GM03348 (cell line): ENCODE measurements around the gene ACOT7.
"Not testable (repeated sequence)": the region's sequence is repeated elsewhere in the genome, so short reads cannot be mapped to it uniquely, and the experiment has no call there.

ENCODE experiments used
- DNase-seq: peaks from one replicate; pipeline ENCODE4 v3.0.0; 2012; ENCODE audit warnings: low spot score

Gene ACOT7

GRCh38 chr1:6310116-6310848, 83.3 kb downstream of the ACOT7 start:
- DNase-seq = no peak

- DNase-seq = no peak
Observed at GRCh38 chr1:6309564-6309963, 84.0 kb downstream of the ACOT7 start.

GRCh38 chr1:6308449-6308848, 85.1 kb downstream of the ACOT7 start:
- no peak for DNase-seq

GRCh38 chr1:6307682-6308081, 85.9 kb downstream of the ACOT7 start:
- not testable (repeated sequence) for DNase-seq

- no peak for DNase-seq
Observed at GRCh38 chr1:6307099-6307498, 86.5 kb downstream of the ACOT7 start.

- no peak for DNase-seq
Observed at GRCh38 chr1:6303397-6304012, 90.1 kb downstream of the ACOT7 start.

- DNase-seq = no peak
Observed at GRCh38 chr1:6302568-6302967, 91.0 kb downstream of the ACOT7 start.

- DNase-seq = no peak
Observed at GRCh38 chr1:6301526-6301925, 92.0 kb downstream of the ACOT7 start.

GRCh38 chr1:6300342-6301048, 93.1 kb downstream of the ACOT7 start:
- no peak for DNase-seq

- DNase-seq = no peak
Observed at GRCh38 chr1:6299557-6300165, 93.9 kb downstream of the ACOT7 start.

GRCh38 chr1:6298940-6299465, 94.6 kb downstream of the ACOT7 start:
- DNase-seq = no peak

GRCh38 chr1:6298530-6298929, 95.0 kb downstream of the ACOT7 start:
- no peak for DNase-seq

GRCh38 chr1:6295910-6296309, 97.7 kb downstream of the ACOT7 start:
- no peak for DNase-seq

- no peak for DNase-seq
Observed at GRCh38 chr1:6294890-6295556, 98.5 kb downstream of the ACOT7 start.

GRCh38 chr1:6294080-6294889, 99.3 kb downstream of the ACOT7 start:
- DNase-seq = no peak

GRCh38 chr1:6292102-6292501, 101.5 kb downstream of the ACOT7 start:
- no peak for DNase-seq

GRCh38 chr1:6288665-6289064, 104.9 kb downstream of the ACOT7 start:
- no peak for DNase-seq

- no peak for DNase-seq
Observed at GRCh38 chr1:6288026-6288425, 105.5 kb downstream of the ACOT7 start.

GRCh38 chr1:6287431-6287886, 106.1 kb downstream of the ACOT7 start:
- no peak for DNase-seq

- no peak for DNase-seq
Observed at GRCh38 chr1:6287029-6287428, 106.5 kb downstream of the ACOT7 start.

GRCh38 chr1:6286266-6286665, 107.3 kb downstream of the ACOT7 start:
- DNase-seq = no peak
